Measurements from ENCODE around the gene A1BG. TPM values are rescaled to one million over a fixed set of nuclear protein-coding genes. Genes with fewer than 3 reads are reported as not detected.

The A1BG gene
- total and polyA plus RNA-seq, 4 donors: 521 to 2,157 (median 1,029) TPM

DNA sequence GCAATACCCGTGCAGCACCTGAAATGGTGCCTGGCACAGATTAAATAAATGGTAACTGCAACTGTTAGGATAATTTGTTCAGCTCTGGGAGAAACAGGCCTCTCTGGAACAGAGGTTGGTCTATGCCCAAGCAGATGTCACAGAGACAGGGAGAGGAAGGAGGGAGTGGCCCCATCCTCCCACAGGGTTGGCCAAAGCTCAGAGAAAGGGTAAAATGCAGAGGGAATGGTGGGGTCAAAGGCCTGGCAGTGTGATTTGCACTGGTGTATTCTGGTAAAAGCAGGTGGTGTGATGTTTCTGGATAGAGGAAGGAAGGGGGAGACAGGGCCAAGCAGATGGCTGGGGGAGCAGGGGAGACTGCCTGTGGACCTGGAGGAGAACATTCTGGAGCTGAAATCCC lies 17.1 kb downstream of the A1BG start:
- Histone ChIP-seq H3K27me3 (ENCODE audit: control insufficient read depth in 4 of 4, insufficient read depth in 4 of 4, low read length in 3 of 4) (no peaks in the 10 kb centered on the region), H3K9me3 (ENCODE audit: control insufficient read depth in 4 of 4, low read length in 3 of 4) (peaks cover 0 to 3% (median 0%) of the 10 kb centered on the region in 4 donors), H3K36me3 (ENCODE audit: control insufficient read depth in 4 of 4, insufficient read depth in 3 of 4, low read depth in 1 of 4, low read length in 3 of 4) (peaks cover 0 to 15% (median 12%) of the 10 kb centered on the region in 4 donors), H3K9ac (ENCODE audit: low read depth in 1 of 2, low read length in 2 of 2) (peak overlapping the region in 1 of 2 donors; percentile 21), H3K4me1 (ENCODE audit: control insufficient read depth in 4 of 4, insufficient read depth in 4 of 4, low read length in 3 of 4) (peaks cover 12 to 27% (median 21%) of the 10 kb centered on the region in 4 donors), H3K27ac (ENCODE audit: low read depth in 1 of 2, low read length in 2 of 2) (peak overlapping the region; percentile 91), H3K4me3 (ENCODE audit: low read depth in 1 of 3, low read length in 3 of 3) (no peak overlapping the region)
- WGBS: 34% methylated on average over 1 of the region's 1 CpG
- no peak for DNase-seq (ENCODE audit: low spot score)
- peak; percentile 80 to 86 for TF ChIP-seq HNF4A (conservative IDR thresholded peaks at IDR 0.05)
- peak in 1 of 2 donors; percentile 52 for TF ChIP-seq RAD21 (IDR thresholded peaks at IDR 0.05)
- TF ChIP-seq EGR1 (IDR thresholded peaks at IDR 0.05; ENCODE audit: low read depth in 2 of 2): no peak
- TF ChIP-seq YY1 (IDR thresholded peaks at IDR 0.05): no peak
- TF ChIP-seq FOXA1 (IDR thresholded peaks at IDR 0.05): no peak
- TF ChIP-seq, protein P1, sequence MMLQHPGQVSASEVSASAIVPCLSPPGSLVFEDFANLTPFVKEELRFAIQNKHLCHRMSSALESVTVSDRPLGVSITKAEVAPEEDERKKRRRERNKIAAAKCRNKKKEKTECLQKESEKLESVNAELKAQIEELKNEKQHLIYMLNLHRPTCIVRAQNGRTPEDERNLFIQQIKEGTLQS (IDR thresholded peaks at IDR 0.05): no peak
- no peak for TF ChIP-seq TAF1 (conservative IDR thresholded peaks at IDR 0.05)
- TF ChIP-seq HNF4G (IDR thresholded peaks at IDR 0.05): no peak
- TF ChIP-seq NR2F2 (IDR thresholded peaks at IDR 0.05): no peak
- no peak for TF ChIP-seq FOXA2 (IDR thresholded peaks at IDR 0.05)
- peak; percentile 84 to 88 for TF ChIP-seq RXRA (IDR thresholded peaks at IDR 0.05)
- TF ChIP-seq, protein P2, sequence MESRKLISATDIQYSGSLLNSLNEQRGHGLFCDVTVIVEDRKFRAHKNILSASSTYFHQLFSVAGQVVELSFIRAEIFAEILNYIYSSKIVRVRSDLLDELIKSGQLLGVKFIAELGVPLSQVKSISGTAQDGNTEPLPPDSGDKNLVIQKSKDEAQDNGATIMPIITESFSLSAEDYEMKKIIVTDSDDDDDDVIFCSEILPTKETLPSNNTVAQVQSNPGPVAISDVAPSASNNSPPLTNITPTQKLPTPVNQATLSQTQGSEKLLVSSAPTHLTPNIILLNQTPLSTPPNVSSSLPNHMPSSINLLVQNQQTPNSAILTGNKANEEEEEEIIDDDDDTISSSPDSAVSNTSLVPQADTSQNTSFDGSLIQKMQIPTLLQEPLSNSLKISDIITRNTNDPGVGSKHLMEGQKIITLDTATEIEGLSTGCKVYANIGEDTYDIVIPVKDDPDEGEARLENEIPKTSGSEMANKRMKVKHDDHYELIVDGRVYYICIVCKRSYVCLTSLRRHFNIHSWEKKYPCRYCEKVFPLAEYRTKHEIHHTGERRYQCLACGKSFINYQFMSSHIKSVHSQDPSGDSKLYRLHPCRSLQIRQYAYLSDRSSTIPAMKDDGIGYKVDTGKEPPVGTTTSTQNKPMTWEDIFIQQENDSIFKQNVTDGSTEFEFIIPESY (IDR thresholded peaks at IDR 0.05): no peak
- TF ChIP-seq SP1 (IDR thresholded peaks at IDR 0.05): peak; percentile 90
- no peak for TF ChIP-seq JUND (IDR thresholded peaks at IDR 0.05)
- TF ChIP-seq, protein P3, sequence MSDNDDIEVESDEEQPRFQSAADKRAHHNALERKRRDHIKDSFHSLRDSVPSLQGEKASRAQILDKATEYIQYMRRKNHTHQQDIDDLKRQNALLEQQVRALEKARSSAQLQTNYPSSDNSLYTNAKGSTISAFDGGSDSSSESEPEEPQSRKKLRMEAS (IDR thresholded peaks at IDR 0.05): peak; percentile 72
- no peak for TF ChIP-seq GABPA (IDR thresholded peaks at IDR 0.05 in 1 of 2, conservative IDR thresholded peaks at IDR 0.05 in 1 of 2)
- TF ChIP-seq, protein P4, sequence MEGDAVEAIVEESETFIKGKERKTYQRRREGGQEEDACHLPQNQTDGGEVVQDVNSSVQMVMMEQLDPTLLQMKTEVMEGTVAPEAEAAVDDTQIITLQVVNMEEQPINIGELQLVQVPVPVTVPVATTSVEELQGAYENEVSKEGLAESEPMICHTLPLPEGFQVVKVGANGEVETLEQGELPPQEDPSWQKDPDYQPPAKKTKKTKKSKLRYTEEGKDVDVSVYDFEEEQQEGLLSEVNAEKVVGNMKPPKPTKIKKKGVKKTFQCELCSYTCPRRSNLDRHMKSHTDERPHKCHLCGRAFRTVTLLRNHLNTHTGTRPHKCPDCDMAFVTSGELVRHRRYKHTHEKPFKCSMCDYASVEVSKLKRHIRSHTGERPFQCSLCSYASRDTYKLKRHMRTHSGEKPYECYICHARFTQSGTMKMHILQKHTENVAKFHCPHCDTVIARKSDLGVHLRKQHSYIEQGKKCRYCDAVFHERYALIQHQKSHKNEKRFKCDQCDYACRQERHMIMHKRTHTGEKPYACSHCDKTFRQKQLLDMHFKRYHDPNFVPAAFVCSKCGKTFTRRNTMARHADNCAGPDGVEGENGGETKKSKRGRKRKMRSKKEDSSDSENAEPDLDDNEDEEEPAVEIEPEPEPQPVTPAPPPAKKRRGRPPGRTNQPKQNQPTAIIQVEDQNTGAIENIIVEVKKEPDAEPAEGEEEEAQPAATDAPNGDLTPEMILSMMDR (IDR thresholded peaks at IDR 0.05; ENCODE audit: low read depth, low read length, missing input control): no peak
- TF ChIP-seq, protein P5, sequence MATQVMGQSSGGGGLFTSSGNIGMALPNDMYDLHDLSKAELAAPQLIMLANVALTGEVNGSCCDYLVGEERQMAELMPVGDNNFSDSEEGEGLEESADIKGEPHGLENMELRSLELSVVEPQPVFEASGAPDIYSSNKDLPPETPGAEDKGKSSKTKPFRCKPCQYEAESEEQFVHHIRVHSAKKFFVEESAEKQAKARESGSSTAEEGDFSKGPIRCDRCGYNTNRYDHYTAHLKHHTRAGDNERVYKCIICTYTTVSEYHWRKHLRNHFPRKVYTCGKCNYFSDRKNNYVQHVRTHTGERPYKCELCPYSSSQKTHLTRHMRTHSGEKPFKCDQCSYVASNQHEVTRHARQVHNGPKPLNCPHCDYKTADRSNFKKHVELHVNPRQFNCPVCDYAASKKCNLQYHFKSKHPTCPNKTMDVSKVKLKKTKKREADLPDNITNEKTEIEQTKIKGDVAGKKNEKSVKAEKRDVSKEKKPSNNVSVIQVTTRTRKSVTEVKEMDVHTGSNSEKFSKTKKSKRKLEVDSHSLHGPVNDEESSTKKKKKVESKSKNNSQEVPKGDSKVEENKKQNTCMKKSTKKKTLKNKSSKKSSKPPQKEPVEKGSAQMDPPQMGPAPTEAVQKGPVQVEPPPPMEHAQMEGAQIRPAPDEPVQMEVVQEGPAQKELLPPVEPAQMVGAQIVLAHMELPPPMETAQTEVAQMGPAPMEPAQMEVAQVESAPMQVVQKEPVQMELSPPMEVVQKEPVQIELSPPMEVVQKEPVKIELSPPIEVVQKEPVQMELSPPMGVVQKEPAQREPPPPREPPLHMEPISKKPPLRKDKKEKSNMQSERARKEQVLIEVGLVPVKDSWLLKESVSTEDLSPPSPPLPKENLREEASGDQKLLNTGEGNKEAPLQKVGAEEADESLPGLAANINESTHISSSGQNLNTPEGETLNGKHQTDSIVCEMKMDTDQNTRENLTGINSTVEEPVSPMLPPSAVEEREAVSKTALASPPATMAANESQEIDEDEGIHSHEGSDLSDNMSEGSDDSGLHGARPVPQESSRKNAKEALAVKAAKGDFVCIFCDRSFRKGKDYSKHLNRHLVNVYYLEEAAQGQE (IDR thresholded peaks at IDR 0.05): peak; percentile 48

Measured in liver (tissue), 9 donors.